K562 (cell line): ENCODE data around the gene IRAG1. TPM values are rescaled to one million over a fixed set of nuclear protein-coding genes. Genes with fewer than 3 reads are reported as not detected.

ENCODE experiments used
- C11orf30 ChIP-seq: fragments of 450-650 bp; IDR thresholded peaks from 2 replicates; pipeline ENCODE4 v1.6.1; 2016; ENCODE audit warnings: low read depth, mild to moderate bottlenecking
- CGGBP1 ChIP-seq: fragments of 250-450 bp; sonication (Bioruptor Pico); IDR thresholded peaks from 2 replicates; pipeline ENCODE4 v1.9.0; 2021; ENCODE audit warnings: mild to moderate bottlenecking
- CREB1 ChIP-seq, 2 experiments: sonication (generic) in 1 of 2; formaldehyde crosslinking in 1 of 2; IDR thresholded peaks; 2 replicates each; pipeline versions ENCODE4 v1.6.1 to v1.8.0; 2012 to 2022; ENCODE audit warnings: inconsistent platforms in 1 of 2, mild to moderate bottlenecking in 1 of 2, missing genetic modification reagents in 1 of 2, moderate library complexity in 1 of 2
- E2F3 ChIP-seq: fragments of 250-450 bp; sonication (Bioruptor Pico); IDR thresholded peaks from 2 replicates; pipeline ENCODE4 v1.4.0; 2020; ENCODE audit warnings: mild to moderate bottlenecking
- HOXB6 ChIP-seq: fragments of 250-450 bp; sonication (Bioruptor Pico); IDR thresholded peaks from 2 replicates; pipeline ENCODE4 v1.5.1; 2022; ENCODE audit warnings: mild to moderate bottlenecking, borderline replicate concordance
- ILK ChIP-seq: fragments of 450-650 bp; IDR thresholded peaks from 2 replicates; pipeline ENCODE4 v1.6.1; 2016; ENCODE audit warnings: missing genetic modification characterization, low read depth, mild to moderate bottlenecking, missing compliant biosample characterization, moderate library complexity, borderline replicate concordance
- KDM2B ChIP-seq: fragments of 250-450 bp; sonication (Bioruptor Pico); IDR thresholded peaks from 2 replicates; pipeline ENCODE4 v1.8.0; 2021; ENCODE audit warnings: mild to moderate bottlenecking, moderate library complexity
- PHF20 ChIP-seq: fragments of 450-650 bp; IDR thresholded peaks from 2 replicates; pipeline ENCODE4 v1.6.1; 2018; ENCODE audit not compliant: partially characterized antibody
- PTRF ChIP-seq: fragments of 450-650 bp; IDR thresholded peaks from 2 replicates; pipeline ENCODE4 v1.6.1; 2016; ENCODE audit warnings: mild to moderate bottlenecking, missing genetic modification characterization, missing compliant biosample characterization
- SAFB2 ChIP-seq: fragments of 200-400 bp; formaldehyde crosslinking; IDR thresholded peaks from 2 replicates; pipeline ENCODE4 v1.6.1; 2018; ENCODE audit warnings: borderline replicate concordance, low read length, low read depth, moderate library complexity; ENCODE audit not compliant: severe bottlenecking
- ZNF12 ChIP-seq: sonication (generic); formaldehyde crosslinking; IDR thresholded peaks from 2 replicates; pipeline ENCODE4 v1.4.0; 2020; ENCODE audit warnings: mild to moderate bottlenecking, missing genetic modification reagents
- ZNF143 ChIP-seq: sonication (generic); formaldehyde crosslinking; IDR thresholded peaks from 2 replicates; pipeline ENCODE4 v1.9.0; 2022; ENCODE audit warnings: mild to moderate bottlenecking, missing genetic modification reagents
- ZNF347 ChIP-seq: fragments of 450-650 bp; formaldehyde crosslinking; IDR thresholded peaks from 2 replicates; pipeline ENCODE4 v1.4.0; 2020; ENCODE audit warnings: low read depth, mild to moderate bottlenecking, moderate library complexity
- polyA plus RNA-seq, 8 experiments: library from polyadenylated mRNA; depleted of rRNA in 4 of 8; stranded (reverse) in 5 of 8; unstranded in 3 of 8; fragments of >200 nt; fragmentation: Nextera tagmentation in 2 of 8; fragmentation: Illumina TruSeq in 1 of 8; extraction: Ambion mirVana in 2 of 8; extraction: Trizol in 1 of 8; gene quantifications; 2 replicates each; pipeline versions ENCODE4 v1.2.1 to v1.2.3, GENCODE V29; 2011 to 2014; ENCODE audit warnings: inconsistent platforms in 1 of 8, missing spikeins in 1 of 8
- total RNA-seq, 7 experiments: library from RNA; depleted of rRNA in 6 of 7; stranded (reverse); fragments of >200 nt in 6 of 7; fragmentation: Illumina TruSeq in 2 of 7; extraction: Trizol in 2 of 7; gene quantifications; 2 replicates each; pipeline versions ENCODE4 v1.2.1 to v1.2.3, GENCODE V29; 2011 to 2021; ENCODE audit warnings: low replicate concordance in 1 of 7
- TF ChIP-seq, protein P1 (sequence below): fragments of 200-800 bp; sonication (Bioruptor generic); IDR thresholded peaks from 2 replicates; pipeline ENCODE4 v1.6.1; 2016; ENCODE audit warnings: missing genetic modification characterization, missing compliant biosample characterization
- TF ChIP-seq, protein P2 (sequence below): IDR thresholded peaks from 3 replicates; pipeline ENCODE4 v1.6.1; 2011; ENCODE audit warnings: borderline replicate concordance, mild to moderate bottlenecking, moderate library complexity; ENCODE audit not compliant: insufficient read length; ENCODE audit errors: extremely low read depth
- TF ChIP-seq, protein P3 (sequence below): fragments of 450-650 bp; formaldehyde crosslinking; IDR thresholded peaks from 2 replicates; pipeline ENCODE4 v1.4.0; 2020; ENCODE audit warnings: mild to moderate bottlenecking

The IRAG1 gene
- total and polyA plus RNA-seq, 9 of the 15 experiments (the other 6 are each of a cell fraction or from before 2014, with no cell fraction given) = 0.01 to 0.22 (median 0.09) TPM; not detected in 1

DNA sequence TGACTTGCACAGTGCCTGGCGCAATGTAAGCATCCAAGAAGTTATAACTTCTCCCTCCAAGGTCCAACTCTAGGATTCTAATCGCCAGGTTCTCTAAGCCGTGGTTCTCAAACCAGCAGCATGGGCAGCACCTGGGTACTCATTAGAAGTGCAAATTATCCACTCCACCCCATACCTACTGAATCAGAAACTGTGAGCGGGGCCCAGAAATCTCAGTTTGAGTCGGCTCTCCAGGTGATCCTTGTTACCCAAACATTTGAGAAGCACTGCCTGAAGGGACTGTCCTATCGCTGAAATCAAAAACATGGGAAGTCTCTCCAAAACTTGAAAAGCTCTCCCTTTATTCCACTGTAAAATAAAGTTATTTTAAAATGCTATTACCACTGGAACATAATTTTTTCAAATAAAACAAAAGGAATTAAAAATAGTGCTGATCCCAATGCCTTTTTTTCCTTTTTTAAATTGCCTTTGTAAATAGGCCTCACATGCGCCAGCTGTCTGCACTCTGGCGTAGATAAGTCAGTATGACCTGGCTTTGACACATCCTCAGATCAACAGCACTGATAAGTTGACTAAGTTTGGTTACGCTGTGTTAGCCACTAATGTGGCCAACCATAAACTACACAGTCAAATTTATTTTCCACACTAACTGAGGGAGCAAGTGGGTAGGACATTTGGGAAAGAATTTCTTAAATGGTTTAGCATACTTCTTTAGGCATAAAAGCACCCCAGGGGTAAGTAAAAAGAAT is 49.1 kb upstream of the IRAG1 start (continued):
- peak; percentile 64 for TF ChIP-seq CREB1 (IDR thresholded peaks at IDR 0.05)
- TF ChIP-seq CREB1 (CRISPR knock-in tag; IDR thresholded peaks at IDR 0.05) = peak; percentile 53; the same call in 1 of the 2 replicates
- TF ChIP-seq PTRF = no peak
- TF ChIP-seq SAFB2 = no peak
- TF ChIP-seq, protein P1, sequence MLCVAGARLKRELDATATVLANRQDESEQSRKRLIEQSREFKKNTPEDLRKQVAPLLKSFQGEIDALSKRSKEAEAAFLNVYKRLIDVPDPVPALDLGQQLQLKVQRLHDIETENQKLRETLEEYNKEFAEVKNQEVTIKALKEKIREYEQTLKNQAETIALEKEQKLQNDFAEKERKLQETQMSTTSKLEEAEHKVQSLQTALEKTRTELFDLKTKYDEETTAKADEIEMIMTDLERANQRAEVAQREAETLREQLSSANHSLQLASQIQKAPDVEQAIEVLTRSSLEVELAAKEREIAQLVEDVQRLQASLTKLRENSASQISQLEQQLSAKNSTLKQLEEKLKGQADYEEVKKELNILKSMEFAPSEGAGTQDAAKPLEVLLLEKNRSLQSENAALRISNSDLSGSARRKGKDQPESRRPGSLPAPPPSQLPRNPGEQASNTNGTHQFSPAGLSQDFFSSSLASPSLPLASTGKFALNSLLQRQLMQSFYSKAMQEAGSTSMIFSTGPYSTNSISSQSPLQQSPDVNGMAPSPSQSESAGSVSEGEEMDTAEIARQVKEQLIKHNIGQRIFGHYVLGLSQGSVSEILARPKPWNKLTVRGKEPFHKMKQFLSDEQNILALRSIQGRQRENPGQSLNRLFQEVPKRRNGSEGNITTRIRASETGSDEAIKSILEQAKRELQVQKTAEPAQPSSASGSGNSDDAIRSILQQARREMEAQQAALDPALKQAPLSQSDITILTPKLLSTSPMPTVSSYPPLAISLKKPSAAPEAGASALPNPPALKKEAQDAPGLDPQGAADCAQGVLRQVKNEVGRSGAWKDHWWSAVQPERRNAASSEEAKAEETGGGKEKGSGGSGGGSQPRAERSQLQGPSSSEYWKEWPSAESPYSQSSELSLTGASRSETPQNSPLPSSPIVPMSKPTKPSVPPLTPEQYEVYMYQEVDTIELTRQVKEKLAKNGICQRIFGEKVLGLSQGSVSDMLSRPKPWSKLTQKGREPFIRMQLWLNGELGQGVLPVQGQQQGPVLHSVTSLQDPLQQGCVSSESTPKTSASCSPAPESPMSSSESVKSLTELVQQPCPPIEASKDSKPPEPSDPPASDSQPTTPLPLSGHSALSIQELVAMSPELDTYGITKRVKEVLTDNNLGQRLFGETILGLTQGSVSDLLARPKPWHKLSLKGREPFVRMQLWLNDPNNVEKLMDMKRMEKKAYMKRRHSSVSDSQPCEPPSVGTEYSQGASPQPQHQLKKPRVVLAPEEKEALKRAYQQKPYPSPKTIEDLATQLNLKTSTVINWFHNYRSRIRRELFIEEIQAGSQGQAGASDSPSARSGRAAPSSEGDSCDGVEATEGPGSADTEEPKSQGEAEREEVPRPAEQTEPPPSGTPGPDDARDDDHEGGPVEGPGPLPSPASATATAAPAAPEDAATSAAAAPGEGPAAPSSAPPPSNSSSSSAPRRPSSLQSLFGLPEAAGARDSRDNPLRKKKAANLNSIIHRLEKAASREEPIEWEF (CRISPR knock-in tag) = no peak
- no peak for TF ChIP-seq KDM2B (CRISPR knock-in tag)
- TF ChIP-seq, protein P2, sequence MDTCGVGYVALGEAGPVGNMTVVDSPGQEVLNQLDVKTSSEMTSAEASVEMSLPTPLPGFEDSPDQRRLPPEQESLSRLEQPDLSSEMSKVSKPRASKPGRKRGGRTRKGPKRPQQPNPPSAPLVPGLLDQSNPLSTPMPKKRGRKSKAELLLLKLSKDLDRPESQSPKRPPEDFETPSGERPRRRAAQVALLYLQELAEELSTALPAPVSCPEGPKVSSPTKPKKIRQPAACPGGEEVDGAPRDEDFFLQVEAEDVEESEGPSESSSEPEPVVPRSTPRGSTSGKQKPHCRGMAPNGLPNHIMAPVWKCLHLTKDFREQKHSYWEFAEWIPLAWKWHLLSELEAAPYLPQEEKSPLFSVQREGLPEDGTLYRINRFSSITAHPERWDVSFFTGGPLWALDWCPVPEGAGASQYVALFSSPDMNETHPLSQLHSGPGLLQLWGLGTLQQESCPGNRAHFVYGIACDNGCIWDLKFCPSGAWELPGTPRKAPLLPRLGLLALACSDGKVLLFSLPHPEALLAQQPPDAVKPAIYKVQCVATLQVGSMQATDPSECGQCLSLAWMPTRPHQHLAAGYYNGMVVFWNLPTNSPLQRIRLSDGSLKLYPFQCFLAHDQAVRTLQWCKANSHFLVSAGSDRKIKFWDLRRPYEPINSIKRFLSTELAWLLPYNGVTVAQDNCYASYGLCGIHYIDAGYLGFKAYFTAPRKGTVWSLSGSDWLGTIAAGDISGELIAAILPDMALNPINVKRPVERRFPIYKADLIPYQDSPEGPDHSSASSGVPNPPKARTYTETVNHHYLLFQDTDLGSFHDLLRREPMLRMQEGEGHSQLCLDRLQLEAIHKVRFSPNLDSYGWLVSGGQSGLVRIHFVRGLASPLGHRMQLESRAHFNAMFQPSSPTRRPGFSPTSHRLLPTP = no peak
- TF ChIP-seq ILK (tag) = no peak
- TF ChIP-seq, protein P3, sequence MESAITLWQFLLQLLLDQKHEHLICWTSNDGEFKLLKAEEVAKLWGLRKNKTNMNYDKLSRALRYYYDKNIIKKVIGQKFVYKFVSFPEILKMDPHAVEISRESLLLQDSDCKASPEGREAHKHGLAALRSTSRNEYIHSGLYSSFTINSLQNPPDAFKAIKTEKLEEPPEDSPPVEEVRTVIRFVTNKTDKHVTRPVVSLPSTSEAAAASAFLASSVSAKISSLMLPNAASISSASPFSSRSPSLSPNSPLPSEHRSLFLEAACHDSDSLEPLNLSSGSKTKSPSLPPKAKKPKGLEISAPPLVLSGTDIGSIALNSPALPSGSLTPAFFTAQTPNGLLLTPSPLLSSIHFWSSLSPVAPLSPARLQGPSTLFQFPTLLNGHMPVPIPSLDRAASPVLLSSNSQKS = no peak
- TF ChIP-seq HOXB6 (CRISPR knock-in tag) = no peak
- TF ChIP-seq ZNF143 (CRISPR knock-in tag) = no peak
- TF ChIP-seq ZNF347 (CRISPR knock-in tag) = no peak
- TF ChIP-seq PHF20 = no peak
- no peak for TF ChIP-seq E2F3 (CRISPR knock-in tag)
- no peak for TF ChIP-seq ZNF12
- no peak for TF ChIP-seq CGGBP1 (CRISPR knock-in tag)
- no peak for TF ChIP-seq C11orf30
